ENCODE measurements around the gene SST.

Gene SST

DNA sequence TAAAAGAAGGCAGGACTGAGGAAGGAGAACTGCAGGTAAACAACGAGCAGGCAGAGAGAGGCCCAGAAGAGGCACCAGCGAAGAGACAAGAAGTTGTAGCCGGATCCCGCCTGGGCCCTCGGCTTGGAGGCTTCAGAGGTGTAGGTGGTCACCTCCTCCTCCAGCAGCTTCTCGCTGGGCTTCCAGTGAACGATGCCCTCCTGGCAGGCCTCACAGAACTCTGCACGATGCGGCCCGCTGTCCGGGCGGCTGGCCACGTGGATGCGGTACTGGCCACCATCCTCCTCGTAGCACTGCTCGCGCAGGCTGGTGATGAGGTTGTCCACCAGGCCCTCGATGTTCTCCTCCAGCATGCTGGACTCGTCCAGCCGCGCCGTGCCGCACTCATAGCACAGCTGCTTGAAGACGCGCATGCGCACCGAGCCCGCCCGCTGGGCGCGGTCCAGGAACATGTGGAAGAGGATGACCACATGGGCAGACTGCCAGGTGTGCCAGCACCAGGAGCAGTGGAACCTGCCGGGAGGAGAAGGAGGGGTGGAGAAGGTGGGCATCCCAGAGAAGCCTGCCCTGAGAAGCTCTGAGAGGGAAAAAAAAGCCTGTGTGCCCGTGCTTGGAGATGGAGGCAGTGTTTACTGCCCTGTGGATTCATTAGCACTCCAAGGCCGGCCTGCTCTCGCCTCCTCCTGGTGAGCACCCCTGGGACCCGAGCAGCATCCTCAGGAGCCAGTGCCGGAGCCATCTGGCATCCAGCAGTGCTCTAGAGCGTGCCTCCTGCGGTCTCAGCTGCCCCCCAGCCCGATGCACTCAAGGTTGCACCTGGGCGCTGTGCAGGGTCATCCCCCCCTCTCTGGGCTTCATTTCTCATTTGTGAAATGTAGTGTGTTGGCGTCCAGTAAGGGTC is 28.6 kb upstream of the SST start:
- TF ChIP-seq, protein P1, sequence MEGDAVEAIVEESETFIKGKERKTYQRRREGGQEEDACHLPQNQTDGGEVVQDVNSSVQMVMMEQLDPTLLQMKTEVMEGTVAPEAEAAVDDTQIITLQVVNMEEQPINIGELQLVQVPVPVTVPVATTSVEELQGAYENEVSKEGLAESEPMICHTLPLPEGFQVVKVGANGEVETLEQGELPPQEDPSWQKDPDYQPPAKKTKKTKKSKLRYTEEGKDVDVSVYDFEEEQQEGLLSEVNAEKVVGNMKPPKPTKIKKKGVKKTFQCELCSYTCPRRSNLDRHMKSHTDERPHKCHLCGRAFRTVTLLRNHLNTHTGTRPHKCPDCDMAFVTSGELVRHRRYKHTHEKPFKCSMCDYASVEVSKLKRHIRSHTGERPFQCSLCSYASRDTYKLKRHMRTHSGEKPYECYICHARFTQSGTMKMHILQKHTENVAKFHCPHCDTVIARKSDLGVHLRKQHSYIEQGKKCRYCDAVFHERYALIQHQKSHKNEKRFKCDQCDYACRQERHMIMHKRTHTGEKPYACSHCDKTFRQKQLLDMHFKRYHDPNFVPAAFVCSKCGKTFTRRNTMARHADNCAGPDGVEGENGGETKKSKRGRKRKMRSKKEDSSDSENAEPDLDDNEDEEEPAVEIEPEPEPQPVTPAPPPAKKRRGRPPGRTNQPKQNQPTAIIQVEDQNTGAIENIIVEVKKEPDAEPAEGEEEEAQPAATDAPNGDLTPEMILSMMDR (conservative IDR thresholded peaks at IDR 0.05; ENCODE audit: low read depth), result no peak
- ChIA-PET CTCF (no interaction called here), POLR2A (ENCODE audit: low non-redundant PET) (no interaction called here)
- H3K27ac ChIP-seq, result no peak overlapping the region
- no peak for DNase-seq (ENCODE audit: low spot score)

DNA sequence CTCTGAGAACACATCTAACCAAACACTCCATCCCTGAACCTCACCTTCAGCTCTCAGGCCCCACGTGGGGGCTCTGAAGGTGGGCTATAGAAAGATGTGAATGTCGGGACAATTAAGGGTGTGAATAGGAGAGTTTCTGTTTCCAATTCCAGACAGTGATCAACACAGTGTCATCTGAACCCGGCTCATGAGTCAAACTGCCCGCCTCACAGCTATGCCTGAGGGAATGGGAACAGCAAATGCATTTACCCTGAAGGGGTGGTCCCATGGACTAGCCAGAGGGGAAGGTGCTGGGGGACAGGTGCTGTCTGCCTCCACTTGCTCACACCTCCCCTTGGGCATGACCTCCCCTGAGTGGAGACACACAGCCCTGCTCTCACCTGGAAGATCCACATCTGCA is 25.8 kb upstream of the SST start:
- TF ChIP-seq, protein P1 (conservative IDR thresholded peaks at IDR 0.05; ENCODE audit: low read depth), result no peak
- ChIA-PET CTCF (interaction anchor here (0.5 kb wide), 1 partner anchor 187 kb away, joined by 3 read pairs; no protein-coding TSS in a partner anchor), POLR2A (ENCODE audit: low non-redundant PET) (no interaction called here)
- H3K27ac ChIP-seq, result no peak overlapping the region
- DNase-seq (ENCODE audit: low spot score), result no peak

DNA sequence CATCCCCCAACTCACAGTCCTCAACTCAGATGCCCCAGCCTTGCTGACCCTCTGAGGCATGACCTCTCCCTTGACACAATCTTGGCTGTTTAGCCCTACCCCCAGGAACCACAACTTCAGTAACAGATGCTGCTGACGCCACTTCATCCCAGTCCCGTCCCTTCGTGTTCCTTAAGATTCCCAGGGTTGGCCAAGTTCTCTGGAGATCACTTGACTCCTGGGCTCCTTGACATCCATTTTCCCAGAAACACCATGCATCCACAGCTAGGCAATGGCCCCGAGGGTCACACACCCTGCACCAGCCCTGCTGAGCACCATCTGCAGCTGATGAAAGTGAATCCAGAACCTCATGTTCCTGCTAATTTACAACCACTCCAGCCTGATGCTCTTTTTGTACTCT is 25.3 kb upstream of the SST start:
- ChIA-PET POLR2A (ENCODE audit: low non-redundant PET) (no interaction called here), CTCF (interaction anchor here (0.5 kb wide), 1 partner anchor 186 kb away, joined by 3 read pairs; no protein-coding TSS in a partner anchor)
- TF ChIP-seq, protein P1 (conservative IDR thresholded peaks at IDR 0.05; ENCODE audit: low read depth), result no peak
- no peak for DNase-seq (ENCODE audit: low spot score)
- no peak overlapping the region for H3K27ac ChIP-seq

DNA sequence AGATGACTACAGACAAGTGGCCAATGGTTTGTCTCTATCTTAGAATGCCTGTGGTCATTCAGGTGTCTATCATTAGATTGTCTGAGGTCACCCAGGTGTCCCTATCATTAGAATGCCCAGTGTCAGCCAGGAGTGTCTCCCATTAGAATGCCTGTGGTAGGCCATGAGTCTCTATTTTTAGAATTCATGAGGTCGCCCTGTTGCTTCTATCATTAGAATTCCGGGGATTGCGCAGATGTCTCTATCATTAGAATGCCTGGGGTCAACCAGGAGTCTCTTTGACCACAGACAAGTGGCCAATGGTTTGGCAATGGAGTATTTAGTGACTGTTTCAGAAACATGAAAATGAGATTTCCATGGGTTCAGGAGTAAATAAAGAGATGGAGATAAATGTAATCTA is 24.6 kb upstream of the SST start:
- no peak overlapping the region for H3K27ac ChIP-seq
- DNase-seq (ENCODE audit: low spot score), result no peak
- ChIA-PET CTCF (no interaction called here), POLR2A (ENCODE audit: low non-redundant PET) (no interaction called here)
- TF ChIP-seq, protein P1 (conservative IDR thresholded peaks at IDR 0.05; ENCODE audit: low read depth), result no peak

DNA sequence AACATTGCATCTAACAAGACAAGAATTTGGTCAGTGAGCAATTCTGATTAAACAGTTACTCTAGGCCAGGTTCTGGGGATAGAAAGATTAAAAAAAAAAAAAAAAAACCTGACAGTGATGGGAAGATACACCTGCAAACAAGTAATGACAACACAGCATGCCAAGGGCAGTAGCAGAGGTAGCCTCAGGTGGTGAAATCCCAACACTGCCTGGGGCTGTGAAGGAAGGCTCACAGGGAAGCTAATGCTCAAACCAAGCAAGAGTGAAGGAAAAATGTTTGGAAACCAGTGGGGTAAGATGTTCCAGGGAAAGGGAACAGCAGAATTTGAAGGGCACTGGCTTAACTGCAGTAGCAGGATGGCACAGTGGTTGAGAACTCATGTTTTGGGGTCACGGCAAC is 23.2 kb upstream of the SST start:
- POLR2A ChIA-PET (ENCODE audit: low non-redundant PET), result no interaction called here
- H3K27ac ChIP-seq, result no peak overlapping the region
- CTCF ChIA-PET, result interaction anchor here (0.7 kb wide), 1 partner anchor 336 kb away, joined by 3 read pairs; no protein-coding TSS in a partner anchor
- TF ChIP-seq, protein P1 (conservative IDR thresholded peaks at IDR 0.05; ENCODE audit: low read depth), result no peak
- DNase-seq (ENCODE audit: low spot score), result no peak

DNA sequence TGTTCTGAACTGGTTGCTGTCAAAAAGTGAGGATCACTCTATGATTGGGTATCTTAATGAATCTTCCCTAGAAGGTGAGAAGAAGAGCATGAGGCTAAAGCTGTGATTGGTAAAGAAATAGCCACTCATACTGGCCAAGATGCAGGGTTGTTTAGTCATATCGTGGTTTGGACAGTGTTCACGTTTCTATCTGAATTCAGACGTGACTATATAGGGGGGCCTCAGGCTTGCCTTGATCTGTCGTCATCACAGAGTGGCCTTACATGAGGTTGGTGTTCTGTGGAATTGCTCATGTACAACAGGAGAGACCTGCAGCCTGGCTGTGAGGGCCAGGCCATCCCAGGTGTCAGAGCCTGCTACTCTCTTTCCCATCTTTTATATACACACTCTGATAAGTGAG is 19.8 kb upstream of the SST start:
- H3K27ac ChIP-seq, result no peak overlapping the region
- no peak for DNase-seq (ENCODE audit: low spot score)
- ChIA-PET POLR2A (ENCODE audit: low non-redundant PET) (no interaction called here), CTCF (interaction anchor here (2.7 kb wide), 1 partner anchor 10 kb away, joined by 10 read pairs; no protein-coding TSS in a partner anchor)
- TF ChIP-seq, protein P1 (conservative IDR thresholded peaks at IDR 0.05; ENCODE audit: low read depth), result no peak
